GM20431 (cell line): ENCODE results near the gene SPTLC1.
"Not testable (repeated sequence)": the region's sequence is repeated elsewhere in the genome, so short reads cannot be mapped to it uniquely, and the experiment has no call there.

Experiments
- in situ Hi-C: fragments of 300-500 bp; cut with MseI, MboI; formaldehyde crosslinking; loops from one replicate; pipeline ENCODE4 v1.15.0; 2020; ENCODE audit warnings: low sequenced_read_pairs; ENCODE audit not compliant: unreplicated experiment

SPTLC1 gene, protein sequence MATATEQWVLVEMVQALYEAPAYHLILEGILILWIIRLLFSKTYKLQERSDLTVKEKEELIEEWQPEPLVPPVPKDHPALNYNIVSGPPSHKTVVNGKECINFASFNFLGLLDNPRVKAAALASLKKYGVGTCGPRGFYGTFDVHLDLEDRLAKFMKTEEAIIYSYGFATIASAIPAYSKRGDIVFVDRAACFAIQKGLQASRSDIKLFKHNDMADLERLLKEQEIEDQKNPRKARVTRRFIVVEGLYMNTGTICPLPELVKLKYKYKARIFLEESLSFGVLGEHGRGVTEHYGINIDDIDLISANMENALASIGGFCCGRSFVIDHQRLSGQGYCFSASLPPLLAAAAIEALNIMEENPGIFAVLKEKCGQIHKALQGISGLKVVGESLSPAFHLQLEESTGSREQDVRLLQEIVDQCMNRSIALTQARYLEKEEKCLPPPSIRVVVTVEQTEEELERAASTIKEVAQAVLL

DNA sequence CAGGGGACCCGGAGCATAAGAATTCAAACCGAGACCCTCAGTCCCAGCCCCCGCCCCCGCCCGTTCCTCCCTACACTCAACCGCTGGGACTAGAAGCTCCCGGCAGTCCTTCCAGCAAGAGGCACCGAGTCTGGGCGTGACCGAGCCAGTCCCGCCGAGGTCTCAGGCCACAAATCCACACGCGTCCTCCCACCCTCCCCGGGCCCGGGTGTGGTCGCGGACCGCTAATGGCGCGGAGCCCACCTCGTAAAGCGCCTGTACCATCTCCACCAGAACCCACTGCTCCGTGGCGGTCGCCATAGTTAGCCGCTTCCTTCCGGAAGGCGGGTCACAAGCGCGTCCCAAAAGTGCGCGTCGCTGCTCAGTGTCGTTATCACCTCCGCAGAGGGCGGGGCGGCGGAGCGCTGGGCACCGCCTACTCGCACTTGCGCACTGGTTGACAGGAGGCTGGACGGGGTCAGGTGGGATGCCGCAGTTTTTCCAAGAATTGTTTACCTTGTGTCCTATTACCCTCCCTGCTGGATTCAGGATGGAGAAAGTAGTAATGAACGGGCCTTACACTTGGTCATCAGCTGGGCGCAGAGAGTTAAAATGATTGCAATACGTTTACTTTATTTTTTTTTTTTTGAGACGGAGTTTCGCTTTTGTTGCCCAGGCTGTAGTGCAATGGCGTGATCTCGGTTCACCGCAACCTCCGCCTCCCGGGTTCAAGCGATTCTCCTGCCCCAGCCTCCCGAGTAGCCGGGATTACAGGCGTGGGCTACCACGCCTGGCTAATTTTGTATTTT lies at the start of gene SPTLC1:
SPTLC1 (minus strand) TSS at position 343 of the 788 bp plus-strand sequence; CDS start at position 300, 43 bp downstream.
- in situ Hi-C loops = no loop called here

DNA sequence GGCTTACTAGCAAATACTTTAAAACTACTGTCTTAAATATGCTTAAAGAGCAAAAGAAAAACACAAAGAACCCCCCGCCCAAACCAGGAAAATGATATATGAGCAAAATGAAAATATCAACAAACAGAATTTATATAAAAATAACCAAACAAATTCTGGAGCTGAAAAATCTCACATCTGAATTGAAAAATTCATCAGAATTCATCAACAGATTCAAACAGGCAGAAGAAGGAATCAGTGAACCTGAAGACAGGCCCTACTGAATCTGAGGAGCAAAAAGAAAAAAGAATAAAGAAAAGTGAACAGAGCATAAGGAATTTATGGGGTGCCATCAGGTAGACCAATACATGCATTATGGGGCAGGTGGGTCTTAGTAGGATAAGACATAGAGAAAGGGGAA lies 49.8 kb upstream of the SPTLC1 start:
- in situ Hi-C loops = no loop called here

DNA sequence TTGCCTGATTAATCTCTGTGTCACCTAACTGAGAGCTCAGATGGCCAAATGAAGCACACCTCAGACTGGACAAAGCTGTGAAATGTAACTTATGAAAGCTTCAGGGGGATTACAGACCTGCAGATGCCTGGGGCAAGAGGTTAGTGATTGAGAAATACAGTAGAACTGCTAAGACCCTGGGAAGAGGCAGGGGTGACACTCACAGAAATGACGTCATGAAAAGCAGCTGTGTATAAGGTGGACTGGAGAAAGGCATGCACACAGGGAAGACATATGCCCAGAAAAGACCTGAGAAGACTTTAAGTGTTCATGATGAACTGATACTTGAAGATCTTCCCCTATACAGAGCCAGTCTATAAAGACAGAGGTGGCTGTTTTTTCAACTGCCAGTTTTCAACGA lies 49.3 kb upstream of the SPTLC1 start:
- in situ Hi-C loops = no loop called here

DNA sequence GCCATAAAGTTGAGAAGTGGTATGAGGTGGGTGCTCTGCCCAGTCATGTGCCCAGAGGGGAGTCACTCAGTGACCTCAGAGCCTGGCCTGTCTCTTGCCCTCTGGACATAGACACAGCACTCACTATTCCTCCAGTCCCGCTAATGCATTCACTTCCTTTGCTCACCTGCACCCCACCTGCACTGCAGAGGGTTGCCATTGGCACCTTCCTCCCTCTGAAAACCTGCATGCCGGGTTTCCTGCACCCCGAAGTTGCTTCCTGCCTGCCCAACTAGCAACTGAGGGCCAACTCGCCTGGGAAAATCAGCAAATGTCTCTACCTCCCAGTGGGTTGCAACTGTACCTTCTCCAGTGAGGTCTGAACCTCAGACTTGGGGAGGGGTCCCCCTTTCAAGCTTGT lies 48.1 kb upstream of the SPTLC1 start:
- in situ Hi-C loops = no loop called here

DNA sequence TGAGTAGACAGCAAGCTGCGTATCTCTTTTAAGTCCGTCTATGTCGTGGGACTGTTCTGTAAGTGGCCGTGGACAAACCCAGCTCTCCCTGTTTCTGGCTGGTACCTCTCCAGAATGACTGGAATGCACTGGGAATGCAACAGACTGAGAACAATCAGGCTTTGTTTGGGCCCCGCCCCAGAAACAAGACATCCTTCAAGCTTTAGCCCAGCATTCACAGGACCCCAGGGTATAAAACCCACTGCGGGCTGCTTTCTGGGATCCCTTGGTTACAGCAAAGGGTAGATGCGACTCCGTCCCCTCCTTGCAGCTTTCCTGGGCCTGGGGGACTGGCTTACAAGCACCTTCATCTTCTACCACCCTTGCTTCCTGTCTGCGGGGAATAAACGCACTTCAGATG lies 45.6 kb upstream of the SPTLC1 start:
- in situ Hi-C loops = no loop called here

DNA sequence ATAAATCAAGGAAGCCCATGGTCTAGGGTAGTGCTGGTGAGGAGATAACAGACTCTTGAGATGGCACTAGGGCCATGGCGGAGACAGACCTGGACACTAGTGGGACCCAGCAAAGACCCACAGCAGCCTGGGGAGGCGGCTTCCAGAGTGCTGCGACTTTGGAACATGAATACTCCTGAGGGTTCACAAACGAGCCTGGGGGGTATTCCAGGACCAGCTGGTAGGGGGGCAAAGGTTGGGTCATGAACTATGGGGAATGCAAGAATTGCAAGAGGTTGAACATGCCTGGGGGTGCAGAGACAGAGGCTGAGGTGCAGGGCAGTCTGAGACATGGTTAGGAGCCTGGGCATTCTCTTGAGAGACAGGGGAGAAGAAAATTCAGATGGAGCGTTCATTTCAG lies 43.8 kb upstream of the SPTLC1 start:
- in situ Hi-C loops = no loop called here

DNA sequence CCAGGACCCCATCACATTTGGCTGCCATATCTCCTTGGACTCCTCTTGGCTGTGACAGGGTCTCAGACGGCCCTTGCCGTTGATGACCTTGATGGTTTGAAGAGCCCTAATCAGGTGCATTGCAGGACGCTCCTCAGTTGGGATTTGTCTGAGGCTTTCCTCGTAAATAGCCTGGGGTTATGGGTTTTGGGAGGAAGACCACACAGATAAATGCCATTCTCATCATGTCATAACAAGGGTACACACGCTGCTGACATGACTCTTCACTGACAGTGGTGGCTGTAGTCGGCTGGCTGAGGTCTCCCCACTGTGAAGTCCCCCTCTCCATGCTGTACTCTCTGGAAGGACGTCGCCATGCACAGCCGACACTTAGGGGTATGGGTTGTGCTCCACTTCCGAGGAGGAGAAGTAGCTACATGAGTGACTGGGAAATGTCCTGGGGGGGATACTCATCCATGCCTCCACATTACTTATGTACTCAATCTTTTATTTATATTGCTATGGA lies 42.9 kb upstream of the SPTLC1 start:
- in situ Hi-C loops = no loop called here

DNA sequence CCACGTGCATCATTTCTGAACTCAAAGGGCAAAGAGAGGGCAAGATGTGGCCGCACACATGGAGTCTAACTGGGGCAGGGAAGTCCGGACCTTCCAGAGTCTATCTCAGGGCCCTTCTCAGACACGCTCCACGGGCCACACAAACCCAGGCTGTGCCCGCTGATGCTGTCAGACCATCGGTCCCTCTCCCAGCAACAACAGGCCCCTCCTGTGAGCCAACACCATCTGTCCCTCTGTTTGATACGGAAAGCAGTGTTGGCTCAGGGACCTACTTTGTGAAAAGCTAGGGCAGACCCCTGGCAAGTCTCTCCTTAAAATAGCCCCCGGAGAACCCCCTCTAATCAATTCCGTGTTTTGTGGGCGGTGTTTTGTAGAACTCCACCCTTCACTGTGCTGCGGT lies 40.5 kb upstream of the SPTLC1 start:
- in situ Hi-C loops = not testable (repeated sequence)

DNA sequence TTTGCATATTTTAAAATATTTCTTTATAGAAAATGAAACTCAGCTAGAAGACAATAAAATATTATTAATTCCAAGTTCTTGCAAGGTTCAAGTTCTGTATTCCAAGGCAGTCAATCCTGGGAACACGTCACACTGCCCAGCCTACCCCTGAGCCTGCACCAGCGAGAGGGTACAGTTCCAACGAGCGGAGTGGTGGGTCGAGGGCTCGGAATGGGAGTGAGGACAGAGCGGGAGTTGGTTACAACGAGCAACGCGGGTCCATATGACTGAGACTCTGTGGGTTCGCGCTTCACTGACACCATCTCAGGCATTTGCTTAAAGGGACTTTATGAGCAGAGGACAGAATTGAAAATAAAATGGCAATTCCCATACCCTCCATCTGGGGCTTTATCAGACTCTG lies 40.0 kb upstream of the SPTLC1 start:
- in situ Hi-C loops = no loop called here

DNA sequence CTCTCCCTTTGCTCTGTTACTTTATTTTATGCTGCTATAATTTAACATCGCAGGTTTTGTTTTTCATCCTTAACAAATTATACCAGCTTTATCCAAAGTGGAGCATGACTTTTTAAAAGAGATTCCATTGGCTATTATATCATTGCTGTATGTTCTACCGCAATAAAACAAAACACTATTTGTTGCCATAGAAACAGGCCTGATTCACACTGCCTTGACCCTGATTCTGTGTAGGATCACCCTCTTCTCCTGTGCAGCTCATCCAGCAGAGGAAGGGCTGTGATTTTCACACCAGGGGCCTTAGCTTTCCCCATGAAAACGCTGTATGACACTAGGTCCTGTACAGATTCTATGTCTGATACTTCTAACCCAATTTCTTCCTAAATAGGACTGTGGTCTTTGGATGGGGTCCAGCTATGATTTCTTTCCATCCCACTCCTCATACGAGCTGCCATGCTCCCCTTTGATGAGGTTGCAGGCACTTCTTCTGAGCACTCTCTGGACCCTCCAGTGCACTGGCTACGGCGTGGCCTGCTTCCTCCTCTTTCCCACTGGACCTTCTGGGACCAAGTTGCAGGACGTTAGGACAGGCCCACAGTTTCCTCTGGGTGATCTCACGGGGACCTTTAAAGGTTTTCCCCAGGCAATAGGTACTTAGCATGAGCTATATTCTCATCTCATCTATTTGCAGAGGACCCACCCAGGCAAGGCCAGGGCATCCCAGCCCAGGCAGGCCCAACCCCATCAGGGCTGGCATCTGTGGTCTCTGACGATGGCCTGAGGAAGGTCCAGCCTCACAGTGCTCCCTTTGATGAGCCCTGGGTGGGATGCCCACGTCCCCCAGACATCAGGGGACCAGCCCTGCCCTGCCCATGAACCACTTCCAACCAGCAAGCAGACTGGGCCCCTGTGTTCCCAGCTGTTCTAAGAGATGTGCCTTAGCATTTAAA lies 38.5 kb upstream of the SPTLC1 start:
- in situ Hi-C loops = not testable (repeated sequence)

DNA sequence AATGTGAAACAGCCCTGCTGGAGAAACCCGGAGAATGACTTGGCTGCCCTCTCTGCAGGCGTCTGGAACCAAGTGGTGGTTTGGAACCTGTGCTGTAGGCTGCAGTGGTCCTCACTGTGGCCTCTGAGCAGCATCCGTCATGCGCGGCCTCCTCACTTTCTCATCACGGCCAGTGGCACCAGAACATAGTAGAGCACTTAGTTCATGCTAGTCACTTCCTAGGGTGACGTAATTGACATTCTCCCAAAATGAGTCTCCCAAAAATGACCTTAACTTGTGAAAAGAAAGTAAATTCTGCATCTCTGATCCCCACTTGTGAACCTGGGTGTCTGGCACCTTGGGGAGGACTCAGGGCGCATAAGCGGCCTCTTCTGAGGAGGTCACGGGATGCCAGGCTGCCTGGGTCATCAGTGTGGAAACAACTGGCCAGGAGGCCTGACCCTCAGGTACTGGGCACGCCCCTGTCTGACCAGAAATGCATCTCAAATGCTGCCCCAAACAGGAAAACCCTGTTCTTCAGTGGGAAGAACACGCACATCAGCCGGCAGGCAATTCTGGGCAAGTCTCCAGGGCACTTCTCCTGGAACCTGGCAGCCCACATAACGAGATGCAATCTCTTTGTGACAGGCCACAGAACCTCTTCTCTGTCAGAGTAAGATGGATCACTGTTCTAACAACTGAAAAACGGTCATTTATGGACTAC lies 36.6 kb upstream of the SPTLC1 start:
- in situ Hi-C loops = no loop called here

DNA sequence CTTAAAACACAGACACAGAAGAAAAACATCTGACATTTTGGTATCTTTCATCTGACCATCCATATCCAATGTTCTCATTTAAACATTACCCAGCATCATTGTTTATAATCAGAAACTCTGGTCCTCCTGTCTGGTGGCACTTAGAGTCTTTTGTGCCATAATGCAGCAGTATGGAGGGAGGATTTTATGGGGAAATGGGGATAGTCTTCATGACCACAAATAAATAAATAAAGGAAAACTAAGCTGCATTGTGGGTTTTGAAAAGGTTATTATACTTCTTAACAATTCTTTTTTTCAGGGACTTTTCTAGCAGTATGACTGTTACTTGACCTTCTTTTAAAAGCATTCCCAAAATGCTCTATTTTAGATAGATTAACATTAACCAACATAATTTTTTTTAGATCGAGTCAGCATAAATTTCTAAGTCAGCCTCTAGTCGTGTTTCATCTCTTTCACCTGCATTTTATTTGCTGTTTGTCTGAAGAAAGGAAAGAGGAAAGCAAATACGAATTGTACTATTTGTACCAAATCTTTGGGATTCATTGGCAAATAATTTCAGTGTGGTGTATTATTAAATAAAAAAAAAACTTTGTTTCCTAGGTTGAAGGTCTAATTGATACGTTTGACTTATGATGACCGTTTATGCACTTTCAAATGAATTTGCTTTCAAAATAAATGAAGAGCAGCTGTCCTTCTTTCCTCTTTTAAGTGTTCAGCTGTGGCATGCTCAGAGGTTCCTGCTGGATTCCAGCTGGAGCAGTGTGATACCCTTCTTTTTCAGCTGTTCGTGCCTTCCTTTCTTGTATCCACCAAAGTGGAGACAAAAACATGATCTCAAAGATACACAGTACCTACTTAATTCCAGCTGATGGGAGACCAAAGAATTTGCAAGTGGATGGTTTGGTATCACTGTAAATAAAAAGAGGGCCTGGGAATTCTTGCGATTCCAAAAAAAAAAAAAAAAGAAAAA lies 35.6 kb upstream of the SPTLC1 start:
- in situ Hi-C loops = not testable (repeated sequence)

DNA sequence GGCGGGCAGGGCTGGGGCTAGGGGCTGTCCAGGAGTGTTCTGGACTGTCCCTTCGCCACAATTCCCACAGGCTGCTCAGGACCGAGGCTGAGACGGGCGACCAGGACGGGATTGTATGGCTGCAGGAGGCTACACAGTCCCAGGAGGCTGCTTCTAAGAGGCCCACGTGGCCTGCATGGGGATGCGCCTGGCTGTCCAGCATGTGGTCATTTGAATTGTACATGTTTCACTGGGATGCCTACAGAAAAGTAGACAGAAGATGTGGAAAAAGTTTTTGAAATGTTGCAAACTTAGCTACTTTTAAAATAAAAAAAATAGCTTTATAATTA lies 32.6 kb upstream of the SPTLC1 start:
- in situ Hi-C loops = loop anchor here (25.0 kb wide), 1 partner anchor 114 kb away; no protein-coding TSS in a partner anchor

DNA sequence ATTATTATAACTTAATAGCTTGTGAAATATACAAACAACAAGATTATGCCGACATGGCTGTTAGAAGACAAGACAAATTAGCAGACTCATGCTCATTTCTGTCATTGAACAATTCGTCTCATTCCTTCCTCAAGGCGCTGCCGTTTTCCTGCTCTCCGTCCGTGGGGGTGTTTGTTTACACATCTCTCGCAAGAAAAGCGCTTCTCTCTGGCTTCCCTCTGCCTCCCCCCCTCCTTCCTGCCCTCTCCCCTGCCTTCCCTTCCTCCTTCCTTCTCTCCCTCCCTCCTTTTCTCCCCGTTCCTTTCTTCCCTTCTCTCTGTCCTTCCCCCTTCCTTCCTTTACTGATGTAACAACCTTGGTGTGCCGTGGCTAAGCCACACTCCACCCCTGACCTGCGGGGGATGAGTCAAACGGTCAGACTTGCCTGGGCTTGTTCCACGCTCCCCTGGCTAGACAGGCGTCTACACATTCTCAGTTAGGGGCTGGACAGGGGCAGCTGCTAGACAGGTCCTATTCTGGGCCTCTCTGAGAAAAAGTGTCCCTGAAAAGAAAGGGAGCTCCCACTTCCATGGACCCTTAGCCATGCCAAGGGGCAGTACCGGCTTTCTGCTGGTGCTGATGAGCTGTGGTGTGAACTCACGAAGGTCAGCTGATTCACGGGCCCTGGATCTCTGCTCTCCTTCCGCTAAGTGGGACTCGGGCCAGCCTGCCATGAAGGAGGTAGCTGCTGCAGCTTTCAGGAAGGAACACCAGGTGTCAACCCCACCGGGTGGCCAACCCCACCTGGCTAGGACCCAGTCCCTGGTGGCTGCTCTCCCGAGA lies 32.0 kb upstream of the SPTLC1 start:
- in situ Hi-C loops = loop anchor here (25.0 kb wide), 1 partner anchor 115 kb away; no protein-coding TSS in a partner anchor

DNA sequence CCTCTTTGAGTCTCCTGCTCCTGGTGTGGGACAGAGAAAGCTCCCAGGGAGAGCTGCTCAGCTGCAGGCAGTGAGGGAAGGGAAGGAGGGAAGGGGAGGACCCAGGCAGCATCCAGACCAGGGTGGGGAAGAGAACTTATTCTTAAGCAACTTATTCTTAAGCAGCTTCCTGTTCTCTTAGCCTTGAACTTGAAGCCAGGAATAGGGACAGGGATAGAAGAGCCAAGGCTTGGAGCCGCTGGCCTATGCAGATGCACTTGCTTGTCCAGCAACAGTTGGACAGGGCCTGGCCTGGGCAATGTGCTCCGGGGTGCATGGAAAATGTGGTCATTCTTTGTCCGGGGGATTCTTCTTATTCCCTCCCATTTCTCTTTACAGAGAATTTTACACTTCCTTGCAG lies 31.4 kb upstream of the SPTLC1 start:
- in situ Hi-C loops = loop anchor here (25.0 kb wide), 1 partner anchor 116 kb away; no protein-coding TSS in a partner anchor

DNA sequence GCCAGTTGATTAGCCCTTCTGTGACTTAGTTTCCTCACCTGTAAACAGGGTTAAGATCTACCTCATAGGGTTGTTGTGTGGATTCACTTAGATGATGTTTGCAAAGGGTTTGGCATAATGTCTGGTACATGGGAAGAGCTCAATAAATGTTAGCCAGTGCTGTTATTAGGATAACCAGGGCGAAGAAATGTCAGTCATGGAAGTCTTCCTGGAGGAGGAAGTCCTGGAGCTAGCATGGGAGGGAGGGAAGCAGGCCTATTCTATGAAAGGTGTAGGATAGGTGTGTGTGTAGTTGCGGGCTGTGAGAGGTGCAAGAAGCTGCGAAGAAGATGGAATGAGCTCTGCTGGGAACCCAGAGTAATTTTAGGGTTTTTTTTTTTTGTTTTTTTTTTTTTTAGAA lies 30.6 kb upstream of the SPTLC1 start:
- in situ Hi-C loops = loop anchor here (25.0 kb wide), 1 partner anchor 117 kb away; no protein-coding TSS in a partner anchor

DNA sequence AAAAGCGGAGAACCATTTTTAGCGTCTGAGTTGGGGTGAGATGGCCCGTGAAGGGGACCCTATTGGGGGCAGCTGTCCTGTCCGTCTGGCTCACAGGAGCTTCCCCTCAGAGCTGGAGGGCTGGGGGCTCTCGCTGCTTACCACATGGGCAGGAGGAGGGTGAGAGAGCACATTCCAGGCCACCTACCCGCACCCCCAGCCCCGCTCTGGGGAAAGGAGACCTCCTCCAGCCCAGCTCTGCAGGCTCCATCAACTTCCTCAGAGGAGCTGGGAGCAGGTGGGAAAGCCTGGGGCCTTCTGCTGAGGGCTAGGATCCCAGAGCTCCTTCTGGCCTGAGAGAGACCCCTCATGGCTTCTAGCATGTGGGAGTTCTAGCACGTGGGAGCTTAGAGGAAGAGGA lies 27.1 kb upstream of the SPTLC1 start:
- in situ Hi-C loops = loop anchor here (25.0 kb wide), 1 partner anchor 120 kb away; no protein-coding TSS in a partner anchor
